SK-N-MC (cell line): ENCODE data around the gene SLAMF9.
"Not testable (repeated sequence)": the region's sequence is repeated elsewhere in the genome, so short reads cannot be mapped to it uniquely, and the experiment has no call there.

ENCODE experiments used
- DNase-seq: peaks from one replicate; pipeline ENCODE4 v3.0.0-alpha.2; 2011; ENCODE audit warnings: low read depth, low spot score
- H3K27ac ChIP-seq: fragments of 200-600 bp; sonication (generic); 2 replicates; pipeline ENCODE4 v1.5.1; 2016; ENCODE audit warnings: mixed run types
- H3K36me3 ChIP-seq: fragments of 200-600 bp; sonication (generic); 2 replicates; pipeline ENCODE4 v1.6.1; 2017; ENCODE audit warnings: antibody characterized with exemption, low read length, mixed read lengths; ENCODE audit not compliant: insufficient read depth
- H3K4me3 ChIP-seq: fragments of 200-600 bp; sonication (generic); 2 replicates; pipeline ENCODE4 v1.5.1; 2016
- H3K9ac ChIP-seq: fragments of 200-600 bp; sonication (generic); 2 replicates; pipeline ENCODE4 v1.8.0; 2017; ENCODE audit warnings: mixed run types, mixed read lengths; ENCODE audit not compliant: insufficient read length
- H3K9me3 ChIP-seq: fragments of 200-600 bp; sonication (generic); 2 replicates; pipeline ENCODE4 v1.6.1; 2017; ENCODE audit warnings: low read depth, mild to moderate bottlenecking, antibody characterized with exemption, low read length, moderate library complexity, mixed read lengths
- EZH2 ChIP-seq: fragments of 200-600 bp; sonication (generic); IDR thresholded peaks from one replicate; pipeline ENCODE4 v1.6.1; 2017; ENCODE audit warnings: antibody characterized with exemption
- FOXP2 ChIP-seq: optimal IDR thresholded peaks from 2 replicates; pipeline ENCODE3; 2011; ENCODE audit warnings: mild to moderate bottlenecking, moderate library complexity; ENCODE audit not compliant: insufficient read depth; ENCODE audit errors: extremely low read length, control extremely low read depth
- POLR2AphosphoS5 ChIP-seq: IDR thresholded peaks from 2 replicates; pipeline ENCODE4 v1.6.1; 2012; ENCODE audit warnings: mild to moderate bottlenecking, low read depth, low read length, borderline replicate concordance

The SLAMF9 gene

GRCh38 chr1:159913451-159914192, 40.4 kb downstream of the SLAMF9 start:
- H3K36me3 ChIP-seq = no peaks in the 10 kb centered on the region
- DNase-seq = no peak
- no peaks in the 10 kb centered on the region for H3K9me3 ChIP-seq
- TF ChIP-seq FOXP2 = no peak
- no peak overlapping the region for H3K4me3 ChIP-seq
- H3K9ac ChIP-seq = no peak overlapping the region
- no peak overlapping the region for H3K27ac ChIP-seq

GRCh38 chr1:159911326-159912070, 42.5 kb downstream of the SLAMF9 start:
- no peak for DNase-seq
- H3K27ac ChIP-seq = no peak overlapping the region
- H3K36me3 ChIP-seq = no peaks in the 10 kb centered on the region
- H3K9ac ChIP-seq = no peak overlapping the region
- TF ChIP-seq FOXP2 = no peak
- no peak for TF ChIP-seq POLR2AphosphoS5
- no peak for TF ChIP-seq EZH2
- no peak overlapping the region for H3K4me3 ChIP-seq
- H3K9me3 ChIP-seq = no peaks in the 10 kb centered on the region

- Histone ChIP-seq H3K27ac (no peak overlapping the region), H3K36me3 (no peaks in the 10 kb centered on the region), H3K4me3 (no peak overlapping the region), H3K9me3 (no peaks in the 10 kb centered on the region), H3K9ac (no peak overlapping the region)
- no peak for DNase-seq
- TF ChIP-seq EZH2 (no peak), FOXP2 (no peak), POLR2AphosphoS5 (no peak)
These were observed 45.8 kb downstream of the SLAMF9 start for GRCh38 chr1:159908031-159908940.

GRCh38 chr1:159906960-159907359, 47.1 kb downstream of the SLAMF9 start:
- H3K4me3 ChIP-seq = no peak overlapping the region
- no peaks in the 10 kb centered on the region for H3K36me3 ChIP-seq
- no peaks in the 10 kb centered on the region for H3K9me3 ChIP-seq
- H3K27ac ChIP-seq = no peak overlapping the region
- no peak overlapping the region for H3K9ac ChIP-seq
- no peak for DNase-seq
- TF ChIP-seq POLR2AphosphoS5 (no peak), EZH2 (no peak)

- H3K36me3 ChIP-seq, H3K27ac ChIP-seq, H3K4me3 ChIP-seq, H3K9me3 ChIP-seq, DNase-seq, H3K9ac ChIP-seq: not testable (repeated sequence)
These were observed 50.0 kb downstream of the SLAMF9 start for GRCh38 chr1:159904036-159904435.

GRCh38 chr1:159902541-159902940, 51.5 kb downstream of the SLAMF9 start:
- TF ChIP-seq POLR2AphosphoS5 (no peak), FOXP2 (no peak), EZH2 (no peak)
- H3K9ac ChIP-seq = no peak overlapping the region

More at GRCh38 chr1:159902541-159902940, 51.5 kb downstream of the SLAMF9 start:
- Histone ChIP-seq H3K36me3 (no peaks in the 10 kb centered on the region), H3K9me3 (no peaks in the 10 kb centered on the region), H3K4me3 (no peak overlapping the region), H3K27ac (no peak overlapping the region)
- DNase-seq = no peak
